Measurements from ENCODE around the gene SPTBN4.
"Not testable (repeated sequence)": the region's sequence is repeated elsewhere in the genome, so short reads cannot be mapped to it uniquely, and the experiment has no call there.

SPTBN4 gene

GRCh38 chr19:40438284-40438683, 28.5 kb upstream of the SPTBN4 start:
- DNase-seq (ENCODE audit: low read depth, low spot score): no peak
- no peak overlapping the region for H3K27ac ChIP-seq

GRCh38 chr19:40441719-40442253, 25.0 kb upstream of the SPTBN4 start:
- H3K27ac ChIP-seq: no peak overlapping the region
- DNase-seq (ENCODE audit: low read depth, low spot score): no peak

- DNase-seq (ENCODE audit: low read depth, low spot score): no peak
- H3K27ac ChIP-seq: peak overlapping the region; percentile 90
Measured at GRCh38 chr19:40442328-40443130, 24.3 kb upstream of the SPTBN4 start.

DNA sequence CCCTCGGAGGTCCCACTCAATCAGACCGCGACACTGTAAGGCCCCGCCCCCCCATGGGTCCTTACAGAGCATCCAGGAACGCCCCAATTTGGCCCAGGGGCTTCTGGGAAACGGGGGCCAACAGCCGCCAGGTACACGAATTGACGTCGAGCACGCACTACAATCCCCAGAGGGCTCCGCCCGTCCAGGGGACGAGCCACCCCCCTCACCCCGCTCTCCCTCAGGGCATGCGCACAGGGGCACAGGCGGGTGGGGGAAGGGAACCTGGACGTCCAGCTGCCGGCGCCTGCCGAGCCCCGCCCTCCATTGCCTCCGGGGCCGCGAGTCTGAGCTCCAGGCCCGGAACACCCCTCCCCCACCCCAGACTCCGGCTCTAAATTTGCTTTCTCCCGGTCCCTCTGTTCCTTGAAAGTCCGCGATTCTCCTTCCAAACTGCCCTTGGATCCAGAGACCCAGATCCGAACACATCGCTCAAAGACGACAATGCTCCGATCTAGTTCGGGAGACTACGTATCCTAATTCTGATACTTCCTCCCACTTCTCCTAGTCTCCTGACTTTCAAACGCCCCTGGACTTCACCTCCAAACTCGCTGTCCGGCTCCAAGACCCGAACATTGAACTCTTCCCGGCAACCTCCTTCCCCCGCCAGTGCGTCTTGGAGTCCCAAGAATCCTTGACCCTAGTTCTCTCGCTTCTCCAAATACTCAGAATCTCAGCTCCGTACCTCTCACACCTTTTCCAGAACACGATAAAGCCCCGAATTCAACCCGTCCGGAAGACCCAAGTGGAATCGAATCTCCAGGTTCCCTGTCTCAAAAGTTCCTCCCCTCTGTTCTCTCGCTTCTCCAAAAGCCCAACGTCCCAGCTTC, 23.4 kb upstream of the SPTBN4 start:
- DNase-seq (ENCODE audit: low read depth, low spot score): peak; percentile 94
- H3K27ac ChIP-seq: peak overlapping the region; percentile 90

DNA sequence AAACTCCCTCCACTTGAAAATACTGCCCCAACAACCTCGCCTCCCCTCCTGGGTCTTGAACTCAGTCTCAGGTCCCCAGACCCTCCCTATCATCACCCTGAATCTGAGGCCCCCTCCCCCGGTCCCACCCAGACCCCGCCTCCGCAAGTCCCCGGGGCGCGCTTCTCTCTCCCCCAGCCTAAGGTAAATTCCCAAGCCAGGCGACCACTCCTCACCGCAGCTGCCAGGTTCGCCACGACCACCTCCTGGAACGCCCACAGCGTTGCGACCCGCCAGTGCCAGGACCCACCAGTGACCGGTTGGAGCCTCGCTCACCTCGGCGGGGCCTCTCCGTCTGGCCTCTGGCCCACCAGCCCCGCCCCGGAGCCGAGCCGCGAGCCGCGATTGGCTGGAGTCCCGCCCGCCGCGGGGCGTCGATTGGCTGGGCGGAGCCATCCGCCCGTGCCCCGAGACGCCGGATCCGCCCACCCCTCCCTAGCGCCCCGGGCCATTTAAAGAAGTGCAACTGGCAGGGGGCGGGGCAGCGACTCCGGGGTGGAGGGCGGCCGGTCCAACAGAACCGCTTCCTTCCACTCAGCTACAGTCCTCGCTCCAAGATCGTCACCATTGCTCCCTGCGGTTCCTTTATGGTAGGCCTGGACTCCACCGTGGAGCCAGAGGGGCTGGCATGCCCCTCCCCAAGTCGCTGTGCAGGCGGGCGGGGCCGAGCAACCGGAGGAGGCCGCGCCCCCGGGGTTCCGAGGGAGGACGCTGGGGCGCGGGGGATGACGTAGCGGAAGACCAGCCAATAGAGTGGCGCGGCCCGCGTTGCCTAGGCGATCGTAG, 22.6 kb upstream of the SPTBN4 start, which contains the start of gene SERTAD3:
SERTAD3 (minus strand) TSS at position 336 of the 825 bp plus-strand sequence. CDS start 2,255 bp downstream, outside the sequence.
- peak within 1 kb of the TSS; percentile 90 for H3K27ac ChIP-seq
- DNase-seq (ENCODE audit: low read depth, low spot score): no peak

DNA sequence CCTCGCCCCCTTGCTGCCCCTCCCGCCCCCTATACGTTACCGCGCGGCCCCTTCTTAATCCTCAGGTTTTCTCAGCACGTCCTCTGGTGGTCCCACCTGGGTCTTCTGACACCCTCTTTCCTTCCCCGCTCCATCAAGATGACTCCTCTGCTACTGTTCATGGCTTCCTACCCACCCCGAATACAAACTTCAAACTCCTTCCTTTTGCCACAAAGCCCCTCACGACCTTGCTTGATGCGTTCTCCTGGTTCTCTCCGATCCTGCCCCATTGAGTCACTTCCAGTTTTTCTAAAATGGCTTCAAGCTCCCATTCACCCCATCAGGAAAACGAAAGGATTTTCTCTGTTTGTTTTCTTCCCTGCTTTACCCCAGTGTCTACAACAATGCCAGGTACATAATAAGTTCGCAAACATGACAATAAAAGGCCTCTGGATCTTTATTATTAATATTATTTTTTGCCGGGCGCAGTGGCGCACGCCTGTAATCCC, 21.9 kb upstream of the SPTBN4 start:
- H3K27ac ChIP-seq: peak overlapping the region; percentile 90

DNA sequence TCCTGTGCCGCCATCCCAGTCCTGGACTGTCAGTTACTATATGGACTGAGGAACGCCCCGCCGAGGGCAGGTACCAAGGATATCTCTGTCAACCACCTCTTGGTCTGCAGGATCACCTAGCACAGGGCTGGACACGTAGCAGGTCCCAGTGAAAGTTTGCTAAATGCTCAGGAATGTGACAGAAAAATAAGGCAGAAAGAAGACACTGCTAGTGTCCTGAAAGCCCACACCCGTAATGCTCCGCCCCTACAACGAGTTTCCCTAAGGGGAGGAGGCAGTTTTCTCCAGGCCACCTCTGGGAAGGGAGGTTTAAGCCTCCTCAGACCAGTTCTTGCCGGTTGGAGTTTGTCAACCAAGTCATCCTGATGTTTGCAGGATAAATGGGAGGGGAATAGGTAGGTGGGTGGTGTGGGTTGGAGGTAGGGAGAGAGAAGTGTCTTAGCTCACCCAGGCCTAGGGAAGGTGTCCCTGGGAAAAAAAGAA, 21.0 kb upstream of the SPTBN4 start:
- DNase-seq (ENCODE audit: low read depth, low spot score): no peak
- H3K27ac ChIP-seq: peak overlapping the region; percentile 90

More for the DNA sequence above, 21.9 kb upstream of the SPTBN4 start:
- DNase-seq (ENCODE audit: low read depth, low spot score): no peak

DNA sequence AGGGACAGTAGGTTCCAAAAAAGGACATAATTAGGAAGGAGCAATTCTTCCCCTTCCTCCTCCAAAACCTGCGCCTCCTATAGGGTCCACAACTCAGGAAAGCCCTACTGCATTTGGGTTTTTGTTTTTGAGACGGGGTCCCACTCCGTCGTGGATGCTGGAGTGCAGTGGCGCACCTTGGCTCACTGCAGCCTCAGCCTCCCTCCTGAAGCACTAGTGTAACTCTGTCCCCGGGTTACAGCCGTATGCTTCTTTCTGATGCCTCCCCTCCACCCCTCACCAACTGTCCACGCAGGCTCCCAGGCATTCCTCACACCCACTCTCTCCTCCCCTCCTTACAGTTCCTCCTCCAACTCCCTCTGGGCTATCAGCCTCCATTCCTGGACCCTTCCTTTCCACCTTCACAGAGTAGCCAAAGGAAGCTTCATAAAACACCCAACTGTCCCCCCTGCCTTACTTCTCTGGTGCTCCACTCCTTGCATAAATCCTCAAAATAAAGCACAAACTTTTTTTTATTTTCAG, 20.5 kb upstream of the SPTBN4 start:
- DNase-seq (ENCODE audit: low read depth, low spot score): no peak
- H3K27ac ChIP-seq: peak overlapping the region; percentile 90

DNA sequence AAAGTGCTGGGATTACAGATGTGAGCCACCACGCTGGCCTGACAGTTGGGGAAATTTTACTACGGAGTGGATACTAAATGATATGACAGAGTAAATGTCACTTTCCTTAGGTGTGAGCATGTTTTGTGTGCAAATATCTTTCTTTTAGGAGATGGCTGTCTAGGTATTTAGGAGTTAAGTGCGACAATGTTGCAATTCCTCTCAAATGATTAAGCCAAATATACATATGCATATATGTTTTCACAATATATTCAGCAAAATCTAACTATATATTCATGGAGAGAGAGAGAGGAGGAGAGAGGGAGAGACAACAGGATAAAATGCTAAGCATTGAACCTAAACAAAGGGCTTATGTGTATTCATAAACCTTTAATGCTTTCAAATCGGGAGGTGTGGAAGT, 17.3 kb upstream of the SPTBN4 start:
- no peak for DNase-seq (ENCODE audit: low read depth, low spot score)
- no peak overlapping the region for H3K27ac ChIP-seq

- no peak for DNase-seq (ENCODE audit: low read depth, low spot score)
- no peak overlapping the region for H3K27ac ChIP-seq
Measured at GRCh38 chr19:40450664-40451063, 16.1 kb upstream of the SPTBN4 start.

- DNase-seq (ENCODE audit: low read depth, low spot score): no peak
- H3K27ac ChIP-seq: no peak overlapping the region
Measured at GRCh38 chr19:40452016-40452415, 14.8 kb upstream of the SPTBN4 start.

DNA sequence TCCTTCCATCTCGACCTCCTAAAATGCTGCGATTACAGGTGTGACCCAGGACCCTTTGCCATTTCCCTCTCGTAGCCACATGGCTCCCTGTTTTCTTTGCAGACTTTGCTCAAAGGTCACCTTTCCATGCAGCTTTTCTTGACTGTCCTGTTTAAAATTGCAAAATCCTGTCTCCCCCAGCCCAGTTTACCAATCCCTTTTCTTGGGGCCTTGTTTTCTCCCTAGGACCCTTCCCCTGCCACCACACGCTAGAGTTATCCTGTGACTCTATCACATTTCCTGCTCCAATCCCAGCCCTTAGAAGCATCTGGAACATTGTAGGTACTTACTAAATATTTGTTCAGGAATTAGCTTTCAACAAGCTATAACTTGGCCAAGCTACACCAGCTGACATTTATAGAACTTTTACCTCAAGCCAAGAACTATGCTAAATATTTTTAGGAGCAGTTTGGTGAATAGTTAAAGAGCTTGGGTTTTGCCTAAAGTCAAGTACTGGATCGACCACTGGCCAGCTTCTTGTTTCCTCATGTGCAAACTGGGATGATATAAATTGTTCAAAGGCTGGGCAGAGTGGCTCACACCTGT, 13.6 kb upstream of the SPTBN4 start:
- no peak for DNase-seq (ENCODE audit: low read depth, low spot score)
- H3K27ac ChIP-seq: peak overlapping the region; percentile 73

DNA sequence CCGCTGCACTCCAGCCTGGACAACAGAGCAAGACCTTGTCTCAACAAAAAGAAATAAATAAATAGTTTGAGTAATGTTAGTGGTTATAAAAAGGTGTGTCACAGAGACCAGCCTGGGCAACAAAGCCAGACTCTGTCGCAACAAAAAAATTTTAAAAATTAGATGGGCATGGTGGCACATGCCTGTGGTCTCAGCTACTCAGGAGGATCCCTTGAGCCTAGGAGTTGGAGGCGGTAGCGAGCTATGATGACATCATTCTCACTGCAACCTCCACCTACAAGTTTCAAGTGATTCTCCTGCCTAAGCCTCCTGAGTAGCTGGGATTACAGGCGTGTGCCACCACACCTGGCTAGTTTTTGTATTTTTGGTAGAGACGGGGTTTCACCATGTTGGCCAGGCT, 12.9 kb upstream of the SPTBN4 start:
- not testable (repeated sequence) for DNase-seq (ENCODE audit: low read depth, low spot score)
- H3K27ac ChIP-seq: peak overlapping the region; percentile 73

GRCh38 chr19:40457048-40457447, 9.8 kb upstream of the SPTBN4 start:
- no peak for DNase-seq (ENCODE audit: low read depth, low spot score)
- H3K27ac ChIP-seq: no peak overlapping the region

DNA sequence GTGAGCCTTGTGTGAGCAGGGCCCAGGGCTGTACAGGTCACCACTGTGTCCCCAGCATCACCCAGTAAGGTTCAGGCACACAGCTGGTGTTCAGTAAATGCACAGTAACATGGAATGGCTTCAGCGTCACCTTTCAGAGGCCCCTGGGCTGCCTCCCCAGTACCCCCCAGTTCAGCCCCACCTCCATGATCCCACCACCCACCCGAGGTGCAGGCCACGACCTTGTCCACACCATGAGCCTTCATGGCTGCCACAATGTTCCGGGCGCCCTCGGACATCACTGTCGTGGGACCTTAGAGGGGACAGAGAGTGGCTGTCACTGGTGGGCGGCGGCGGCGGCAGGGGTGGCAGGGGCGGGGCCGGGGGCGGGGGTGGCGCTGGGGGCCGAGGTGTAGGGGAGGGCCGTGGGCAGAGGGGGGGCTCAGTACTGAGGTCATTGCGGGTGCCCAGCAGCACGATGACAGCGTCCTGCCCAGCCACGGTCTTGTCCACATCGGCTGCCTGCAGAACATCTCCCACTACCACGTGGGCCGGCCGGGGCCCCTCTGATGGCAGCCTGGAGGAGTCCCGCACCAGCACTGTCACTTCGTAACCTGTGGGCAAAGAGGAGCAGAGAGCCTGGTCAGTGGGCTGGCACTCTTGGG, 8.7 kb upstream of the SPTBN4 start:
- no peak for DNase-seq (ENCODE audit: low read depth, low spot score)
- H3K27ac ChIP-seq: no peak overlapping the region

DNA sequence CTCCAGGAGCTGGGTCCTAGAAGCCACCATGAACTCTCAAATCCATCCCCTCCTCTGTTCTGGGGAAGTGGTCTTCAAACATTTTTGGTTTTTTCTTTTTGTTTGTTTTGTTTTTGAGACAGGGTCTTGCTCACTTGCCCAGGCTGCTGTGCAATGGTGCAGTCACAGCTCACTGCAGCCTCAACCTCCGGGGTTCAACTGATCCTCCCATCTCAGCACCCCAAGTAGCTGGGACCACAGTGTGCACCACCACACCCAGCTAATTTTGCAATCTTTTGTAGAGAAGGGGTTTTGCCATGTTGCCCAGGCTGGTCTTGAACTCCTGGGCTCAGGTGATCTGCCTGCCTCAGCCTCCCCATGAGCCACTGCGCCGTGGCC, 8.2 kb upstream of the SPTBN4 start:
- no peak for DNase-seq (ENCODE audit: low read depth, low spot score)
- no peak overlapping the region for H3K27ac ChIP-seq

DNA sequence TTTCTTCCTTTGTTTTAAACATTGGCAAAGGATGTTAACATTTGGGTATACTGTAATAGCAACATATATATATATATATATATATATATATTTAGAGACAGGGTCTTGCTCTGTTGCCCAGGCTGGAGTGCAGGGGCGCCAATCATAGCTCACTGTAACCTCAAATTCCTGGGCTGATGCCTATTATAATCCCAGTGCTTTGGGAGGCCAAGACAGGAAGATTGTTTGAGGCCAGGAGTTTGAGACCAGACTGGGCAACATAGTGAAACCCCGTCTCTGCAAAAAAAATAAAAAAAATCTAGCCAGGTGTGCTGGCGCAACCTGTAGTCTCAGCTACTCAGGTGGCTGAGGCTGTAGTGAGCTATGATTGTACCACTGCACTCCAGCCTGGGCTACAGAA, 6.6 kb upstream of the SPTBN4 start:
- H3K27ac ChIP-seq: no peak overlapping the region
- DNase-seq (ENCODE audit: low read depth, low spot score): no peak

DNA sequence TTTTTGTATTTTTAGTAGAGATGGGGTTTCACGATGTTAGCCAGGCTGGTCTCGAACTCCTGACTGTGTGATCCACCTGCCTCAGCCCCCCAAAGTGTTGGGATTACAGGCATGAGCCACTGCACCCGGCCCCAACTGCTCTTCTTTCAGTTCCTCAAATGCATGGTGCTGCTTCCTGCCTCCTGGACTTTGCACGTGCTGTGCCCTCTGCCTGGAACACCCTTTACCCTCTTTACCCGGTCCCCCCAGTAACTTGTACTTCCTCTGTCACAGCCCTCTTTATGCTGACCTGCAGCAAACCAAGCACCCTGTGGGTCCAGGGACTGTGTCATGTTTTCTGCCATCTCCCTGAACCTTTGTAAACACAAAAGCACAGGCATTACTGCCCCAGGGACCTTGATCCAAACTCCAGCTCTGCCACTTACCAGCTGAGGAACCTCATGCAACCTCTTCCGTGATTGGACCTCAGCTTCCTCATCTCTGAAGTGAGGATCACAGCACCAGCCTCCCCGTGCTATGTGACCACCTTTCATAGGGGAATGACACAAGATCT, 5.1 kb upstream of the SPTBN4 start:
- no peak for DNase-seq (ENCODE audit: low read depth, low spot score)
- no peak overlapping the region for H3K27ac ChIP-seq

Measured in epithelial cell of prostate (primary cell).